GM21529 (cell line): ENCODE data around the gene WDR72.
"Not testable (repeated sequence)": the region's sequence is repeated elsewhere in the genome, so short reads cannot be mapped to it uniquely, and the experiment has no call there.

Experiments
- ATAC-seq: cut with Tn5 transposase; IDR thresholded peaks from one replicate; pipeline ENCODE4 v1.9.1; 2021; ENCODE audit not compliant: unreplicated experiment

Gene WDR72

GRCh38 chr15:53759411-53759931 is at the start of gene WDR72:
WDR72 (minus strand) TSS chr15:53759663; CDS start chr15:53733149, 26,514 bp downstream.
- ATAC-seq = no peak

DNA sequence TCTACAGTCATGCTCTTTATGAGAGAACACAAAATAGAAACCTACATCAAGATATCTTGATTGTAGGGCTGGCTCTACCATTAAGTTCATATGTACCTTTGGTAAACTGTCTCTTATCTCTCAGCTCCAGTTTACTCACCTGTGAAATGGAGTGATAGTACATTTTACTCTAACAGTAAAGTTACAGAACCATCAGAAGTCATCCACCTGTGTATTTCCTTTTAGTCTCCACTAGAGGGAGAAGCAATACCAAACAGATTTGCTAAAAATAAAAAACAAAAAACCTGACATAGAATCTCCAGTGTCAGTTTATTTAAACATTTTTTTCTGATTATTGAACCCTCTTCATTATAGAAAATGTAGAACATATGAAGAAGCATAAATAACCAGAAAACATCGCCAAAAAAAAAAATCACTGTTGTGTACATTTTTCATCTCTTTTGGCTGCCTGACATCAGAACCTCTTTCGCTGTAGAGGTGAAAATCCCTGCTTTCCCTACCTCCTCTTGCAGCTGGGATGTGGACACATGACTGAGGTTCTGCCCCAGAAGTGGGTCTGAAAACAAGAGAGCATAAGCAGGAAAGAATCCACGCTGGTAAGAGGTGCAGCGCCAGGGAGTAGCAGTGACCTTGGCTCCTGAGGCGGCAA is 48.7 kb upstream of the WDR72 start:
- ATAC-seq = no peak

GRCh38 chr15:53807501-53807900 is 48.0 kb upstream of the WDR72 start:
- ATAC-seq = no peak

GRCh38 chr15:53802672-53803071 is 43.2 kb upstream of the WDR72 start:
- ATAC-seq = no peak

GRCh38 chr15:53791581-53791980 is 32.1 kb upstream of the WDR72 start:
- ATAC-seq = no peak

DNA sequence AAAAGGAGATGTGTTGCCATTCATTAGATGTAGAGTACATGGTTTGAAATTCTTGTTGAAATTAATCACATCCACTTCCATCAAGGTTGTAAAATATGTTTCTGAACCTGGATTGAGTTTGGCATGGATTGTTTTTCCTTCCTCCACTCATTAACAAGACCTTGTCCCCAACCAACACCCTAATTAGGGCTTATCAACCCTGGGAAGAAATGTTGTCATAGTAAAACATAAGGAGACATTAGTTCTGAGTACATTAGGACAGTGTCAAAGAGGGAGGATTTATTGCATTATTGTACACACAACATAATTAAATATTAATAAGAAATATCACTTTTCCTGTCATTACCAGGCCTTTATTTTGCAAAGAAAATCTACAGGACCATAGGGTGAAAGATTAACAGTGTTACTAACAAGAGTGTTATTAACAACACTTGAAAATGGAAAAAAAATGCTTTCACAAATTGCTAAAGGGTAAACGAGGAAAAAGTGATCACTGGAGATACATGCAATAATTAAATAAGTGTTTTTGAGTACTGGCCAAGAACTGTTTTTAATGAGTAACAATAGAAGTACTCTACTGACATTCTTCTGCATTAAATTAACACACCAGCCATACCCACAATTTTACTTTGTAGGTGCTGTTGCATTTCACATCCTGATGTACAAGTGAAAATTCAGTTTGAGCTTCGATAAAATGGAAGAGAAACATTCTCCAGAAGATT is 30.4 kb upstream of the WDR72 start:
- no peak for ATAC-seq

DNA sequence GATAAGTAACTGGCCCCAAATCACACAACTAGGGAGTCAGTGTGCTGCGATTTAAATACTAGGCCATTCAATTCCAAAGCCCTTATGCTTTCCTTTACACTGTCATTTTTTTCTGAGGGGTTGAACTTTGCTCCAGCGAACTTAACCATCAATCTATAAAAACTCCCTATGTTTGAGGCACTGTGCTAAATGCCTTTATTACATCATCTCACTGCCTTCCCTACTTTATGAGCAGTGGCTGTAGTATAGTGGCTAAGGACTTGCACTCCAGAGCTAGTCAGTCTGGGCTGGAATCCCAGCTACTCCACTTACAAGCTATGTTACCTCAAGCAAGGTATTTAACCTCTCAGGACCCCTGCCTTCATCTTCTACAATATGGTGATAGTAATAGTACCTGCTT is 26.9 kb upstream of the WDR72 start:
- ATAC-seq = no peak

DNA sequence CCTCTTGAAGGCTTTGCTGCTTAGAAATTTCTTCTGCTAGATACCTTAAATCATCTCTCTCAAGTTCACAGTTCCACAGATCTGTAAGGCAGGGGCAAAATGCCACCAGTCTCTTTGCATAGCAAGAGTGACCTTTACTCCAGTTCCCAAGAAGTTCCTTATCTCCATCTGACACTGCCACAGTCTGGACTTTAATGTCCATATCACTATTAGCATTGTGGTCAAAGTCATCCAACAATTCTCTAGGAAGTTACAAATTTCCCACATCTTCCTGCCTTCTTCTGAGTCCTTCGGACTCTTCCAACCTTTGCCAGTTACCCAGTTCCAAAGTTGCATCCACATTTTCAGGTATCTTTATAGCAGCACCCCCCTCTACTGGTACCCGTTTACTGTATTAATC is 25.8 kb upstream of the WDR72 start:
- not testable (repeated sequence) for ATAC-seq

GRCh38 chr15:53762916-53763315 is 3.5 kb upstream of the WDR72 start:
- no peak for ATAC-seq

DNA sequence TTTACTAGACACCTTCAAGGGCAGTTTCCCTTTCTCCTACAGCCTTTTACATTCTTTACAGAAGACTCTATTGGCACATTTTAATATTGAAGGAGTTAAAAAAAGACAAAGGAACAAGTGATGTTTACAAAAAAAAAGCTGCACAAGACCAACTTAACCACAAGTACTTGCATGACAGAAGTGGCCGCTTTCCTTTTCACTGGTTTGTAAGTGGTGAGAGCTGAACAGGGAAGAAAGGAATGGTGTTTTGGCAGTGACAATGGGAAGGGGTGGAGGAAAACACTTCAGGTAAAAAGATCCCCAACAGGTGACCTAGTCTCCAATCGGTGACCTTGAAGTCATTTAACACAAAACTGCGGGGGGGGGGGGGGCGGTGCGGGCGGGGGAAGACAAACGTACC is 1.1 kb downstream of the WDR72 start:
- ATAC-seq = no peak

GRCh38 chr15:53757906-53758305 is 1.6 kb downstream of the WDR72 start:
- no peak for ATAC-seq

- ATAC-seq = no peak
These were observed 5.7 kb downstream of the WDR72 start for GRCh38 chr15:53753813-53754212.

DNA sequence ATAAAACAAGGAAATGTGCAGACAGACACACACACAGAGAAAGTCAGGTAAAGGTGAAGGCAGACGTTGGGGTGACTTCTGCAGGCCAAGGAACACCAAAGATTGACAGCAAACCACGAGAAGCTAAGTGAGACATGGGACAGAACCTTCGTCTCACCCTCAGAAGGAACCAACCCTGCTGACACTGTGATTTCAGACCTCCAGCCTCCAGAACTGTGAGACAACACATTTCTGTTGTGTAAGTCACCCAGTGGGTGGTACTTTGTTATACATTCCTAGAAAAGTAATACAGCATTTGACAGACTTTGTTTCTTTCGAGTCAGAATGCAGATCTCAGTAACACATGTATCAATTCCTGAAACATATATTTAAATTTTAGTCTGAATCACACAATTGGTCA is 7.1 kb downstream of the WDR72 start:
- no peak for ATAC-seq

DNA sequence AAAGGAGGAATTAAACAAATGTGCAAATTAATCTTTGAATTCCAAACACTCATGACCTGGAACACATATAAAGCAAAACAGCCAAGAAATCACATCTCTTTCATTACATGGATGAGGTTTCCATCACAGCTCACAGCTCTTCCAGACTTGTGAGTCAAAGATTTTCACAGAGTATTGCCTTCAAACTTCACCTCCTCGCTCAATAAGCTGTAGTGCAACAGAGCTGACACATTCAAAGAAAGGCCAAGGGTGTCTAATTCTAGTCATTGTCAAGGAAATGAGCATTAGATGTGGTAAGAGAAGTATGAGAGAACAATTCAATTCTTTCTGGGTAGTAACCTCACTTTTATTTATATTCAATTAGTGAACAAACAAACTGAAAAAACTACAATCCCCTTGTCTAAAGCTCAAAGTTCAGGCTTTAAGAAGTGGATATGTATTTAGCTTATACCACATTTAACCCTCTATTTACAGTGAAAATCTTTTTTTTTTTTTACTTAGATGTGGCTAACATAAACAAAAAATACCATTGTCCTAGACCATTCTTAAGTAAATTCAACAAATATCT is 11.9 kb downstream of the WDR72 start:
- ATAC-seq = no peak

GRCh38 chr15:53746101-53746500 is 13.4 kb downstream of the WDR72 start:
- ATAC-seq = no peak

DNA sequence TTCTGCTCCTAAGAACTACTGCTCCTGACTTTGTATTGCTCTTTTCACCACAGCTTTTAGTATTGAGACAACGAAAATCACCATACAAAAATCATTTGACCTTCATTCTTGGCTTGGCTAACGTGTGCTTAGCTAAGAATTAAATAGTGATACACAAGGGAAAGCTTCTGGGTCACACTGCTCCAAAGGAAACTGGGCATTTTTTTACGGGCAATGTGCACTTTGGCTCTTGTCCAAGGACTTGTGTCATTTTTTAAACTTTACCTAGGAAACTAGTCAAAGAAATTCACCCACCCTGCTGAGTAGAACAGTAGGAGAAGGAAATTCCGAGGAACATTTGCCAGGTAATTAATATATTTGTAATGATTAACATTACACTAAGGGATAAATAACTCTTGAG is 19.8 kb downstream of the WDR72 start:
- no peak for ATAC-seq

DNA sequence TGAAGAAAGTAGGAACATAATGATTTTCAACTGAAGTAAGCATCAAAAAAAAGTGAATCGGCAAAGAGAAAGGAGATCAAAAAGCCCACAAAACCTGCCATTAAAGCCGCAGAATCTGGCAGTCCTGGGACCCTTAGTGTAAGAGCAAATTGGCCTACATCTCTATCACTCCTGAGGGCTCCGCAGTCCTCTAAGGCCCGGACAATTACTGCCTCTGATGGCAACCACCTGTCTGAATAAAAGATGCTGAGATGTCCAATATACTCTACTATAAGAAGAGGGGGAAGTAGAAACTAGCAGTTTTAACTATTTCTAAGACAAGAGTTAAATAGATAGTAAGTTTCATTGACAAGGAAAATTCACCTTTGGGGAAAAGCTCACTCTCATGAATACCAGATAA is 20.3 kb downstream of the WDR72 start:
- ATAC-seq = no peak

GRCh38 chr15:53721334-53722087 is 38.0 kb downstream of the WDR72 start:
- ATAC-seq = no peak

- ATAC-seq = no peak
These were observed 42.3 kb downstream of the WDR72 start for GRCh38 chr15:53716909-53717876.

GRCh38 chr15:53713218-53713617 is 46.2 kb downstream of the WDR72 start:
- ATAC-seq = no peak
